HG03432 (cell line): Measurements from ENCODE around the gene GFRA4.

Experiments used
- ATAC-seq: cut with Tn5 transposase; IDR thresholded peaks from one replicate; pipeline ENCODE4 v1.9.1; 2021; ENCODE audit warnings: mild to moderate bottlenecking, moderate library complexity; ENCODE audit not compliant: unreplicated experiment

The GFRA4 gene

DNA sequence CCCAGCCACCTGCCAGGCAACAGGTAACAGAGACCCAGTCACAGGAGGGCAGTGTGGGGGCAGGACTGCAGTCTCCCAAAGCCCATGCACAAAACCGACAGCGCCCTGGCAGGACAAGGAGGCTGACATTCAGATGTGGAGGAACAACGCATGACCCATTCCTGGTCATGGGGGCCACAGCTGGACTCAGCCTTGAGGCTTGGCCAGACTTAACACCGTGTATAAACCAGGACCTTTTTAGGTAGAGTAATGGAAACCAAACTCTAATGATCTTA is 8.1 kb downstream of the GFRA4 start:
- no peak for ATAC-seq

GRCh38 chr20:3654326-3655130 is 8.7 kb downstream of the GFRA4 start:
- no peak for ATAC-seq

GRCh38 chr20:3653921-3654320 is 9.3 kb downstream of the GFRA4 start:
- ATAC-seq = no peak

- no peak for ATAC-seq
These were observed 10.3 kb downstream of the GFRA4 start for GRCh38 chr20:3652676-3653596.

- ATAC-seq = no peak
These were observed 11.0 kb downstream of the GFRA4 start for GRCh38 chr20:3652221-3652620.

GRCh38 chr20:3651204-3651962 is 11.8 kb downstream of the GFRA4 start:
- no peak for ATAC-seq

- no peak for ATAC-seq
These were observed 14.2 kb downstream of the GFRA4 start for GRCh38 chr20:3648951-3649350.

DNA sequence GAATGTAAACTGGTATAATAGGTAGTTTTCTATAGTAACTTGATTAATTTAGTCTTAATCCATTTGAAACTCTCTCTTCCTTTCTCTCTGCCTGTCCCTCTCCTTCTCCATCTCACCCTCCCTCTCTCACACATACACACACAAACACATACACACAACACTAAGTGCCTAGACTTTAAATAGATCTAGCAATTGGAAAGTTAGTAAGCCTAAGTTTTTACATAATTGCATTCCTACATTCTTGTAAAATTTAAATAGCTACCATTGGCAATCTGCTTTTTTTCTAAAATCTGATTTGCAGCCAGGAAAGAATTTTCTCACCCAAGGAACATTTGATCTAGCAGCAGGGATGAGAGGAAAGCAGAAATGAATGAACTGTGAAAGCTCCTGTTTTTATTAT is 15.7 kb downstream of the GFRA4 start:
- ATAC-seq = no peak

DNA sequence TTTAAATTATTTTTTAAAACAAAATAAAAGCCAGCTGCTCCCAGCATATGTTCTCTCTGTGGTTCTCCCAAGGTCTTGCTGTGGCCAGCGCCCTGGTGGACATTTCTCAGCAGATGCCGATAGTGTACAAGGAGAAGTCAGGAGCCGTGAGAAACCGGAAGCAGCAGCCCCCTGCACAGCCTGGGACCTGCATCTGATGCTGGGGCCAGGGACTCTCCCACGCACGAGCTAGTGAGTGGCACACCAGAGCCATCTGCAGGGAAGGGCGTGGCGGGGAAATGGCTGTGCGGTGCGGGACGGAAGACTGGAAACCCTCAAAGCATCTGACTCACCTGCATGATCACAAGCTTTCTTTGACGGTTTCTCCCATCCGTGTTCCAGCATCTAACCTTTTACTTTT is 16.5 kb downstream of the GFRA4 start:
- ATAC-seq = no peak

GRCh38 chr20:3646067-3646440 is 17.1 kb downstream of the GFRA4 start:
- no peak for ATAC-seq

GRCh38 chr20:3645309-3646066 is 17.7 kb downstream of the GFRA4 start:
- ATAC-seq = no peak

DNA sequence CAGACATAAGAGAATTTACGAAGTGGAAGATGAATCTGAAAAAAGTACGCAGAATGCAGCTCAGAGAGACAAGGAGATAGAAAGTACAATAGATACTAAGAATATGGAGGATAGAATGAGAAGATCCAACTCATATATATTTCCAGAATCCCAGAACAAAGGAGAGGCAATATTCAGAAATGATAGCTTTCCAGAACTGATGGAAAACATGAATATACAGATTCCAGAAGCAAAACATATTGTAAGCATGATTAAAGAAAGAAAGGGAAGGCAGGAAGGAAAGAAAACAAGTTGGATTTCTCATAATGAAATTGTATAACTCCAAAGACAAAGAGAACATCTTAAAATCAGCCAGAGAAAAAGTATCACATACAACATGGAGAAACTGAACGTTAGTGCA is 22.9 kb downstream of the GFRA4 start:
- no peak for ATAC-seq

DNA sequence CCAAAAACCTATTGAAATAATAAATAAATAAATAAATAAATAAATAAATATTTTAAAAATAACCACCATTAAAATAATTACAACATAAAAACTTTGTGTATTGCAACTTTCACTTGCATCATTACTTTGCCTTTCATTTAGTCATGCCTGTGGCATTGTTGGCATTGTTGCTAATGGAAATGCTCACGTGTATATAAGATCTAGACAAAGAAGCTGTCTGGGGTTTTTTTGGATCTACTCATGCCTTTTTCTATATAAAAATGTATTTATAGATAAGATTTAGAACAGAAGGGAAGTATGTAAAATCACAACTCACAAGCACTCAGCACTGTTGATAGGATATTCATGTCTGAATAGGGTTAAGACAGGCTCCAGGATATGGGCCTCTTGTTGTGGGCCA is 27.9 kb downstream of the GFRA4 start:
- no peak for ATAC-seq

GRCh38 chr20:3633913-3634478 is 29.2 kb downstream of the GFRA4 start:
- ATAC-seq = no peak

- ATAC-seq = no peak
These were observed 30.7 kb downstream of the GFRA4 start for GRCh38 chr20:3632311-3633004.

GRCh38 chr20:3631534-3631933 is 31.7 kb downstream of the GFRA4 start:
- no peak for ATAC-seq

- no peak for ATAC-seq
These were observed 32.8 kb downstream of the GFRA4 start for GRCh38 chr20:3630429-3630828.

- no peak for ATAC-seq
These were observed 33.3 kb downstream of the GFRA4 start for GRCh38 chr20:3629893-3630292.

DNA sequence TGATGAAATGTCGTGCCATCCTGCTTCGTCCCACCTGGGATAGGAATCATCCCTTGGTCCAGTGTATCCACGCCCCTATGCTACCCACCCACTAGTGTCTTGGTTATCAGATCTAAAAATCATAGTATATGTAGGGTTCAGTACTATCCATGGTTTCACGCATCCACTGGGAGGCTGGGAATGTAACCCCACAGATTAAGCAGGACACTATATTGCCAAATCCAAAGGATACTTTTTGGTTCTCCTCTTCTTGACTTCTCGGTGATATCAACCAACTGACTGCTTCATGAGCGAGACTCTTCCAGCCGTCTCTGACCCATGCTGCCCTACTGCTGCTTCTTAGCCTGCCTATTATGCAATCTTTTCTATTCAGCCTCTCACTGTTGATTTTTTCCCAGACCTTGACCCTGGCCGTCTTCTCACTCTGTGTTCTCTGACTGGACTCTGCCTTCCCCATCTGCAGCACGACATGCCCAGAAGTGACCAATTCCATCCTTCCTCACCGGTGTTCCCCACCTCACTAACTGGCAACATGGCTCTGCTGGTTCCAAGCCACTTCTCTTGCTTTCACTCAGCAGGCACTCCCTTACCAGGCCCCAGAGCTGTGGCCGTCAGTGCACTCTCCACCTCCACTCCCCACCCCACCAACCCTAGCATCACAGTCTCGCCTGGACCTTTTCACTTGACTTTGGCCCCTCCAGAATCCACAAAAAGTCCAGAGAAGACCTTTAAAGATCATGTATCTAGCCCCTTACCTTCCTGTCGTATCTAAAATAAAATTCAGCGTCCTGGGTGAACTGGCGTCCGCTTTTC is 34.5 kb downstream of the GFRA4 start:
- no peak for ATAC-seq
